HG02798 (cell line): ENCODE measurements around the gene ZFHX3.

Source experiments
- ATAC-seq: cut with Tn5 transposase; IDR thresholded peaks from one replicate; pipeline ENCODE4 v1.9.1; 2021; ENCODE audit warnings: mild to moderate bottlenecking; ENCODE audit not compliant: unreplicated experiment, poor library complexity

The ZFHX3 gene

DNA sequence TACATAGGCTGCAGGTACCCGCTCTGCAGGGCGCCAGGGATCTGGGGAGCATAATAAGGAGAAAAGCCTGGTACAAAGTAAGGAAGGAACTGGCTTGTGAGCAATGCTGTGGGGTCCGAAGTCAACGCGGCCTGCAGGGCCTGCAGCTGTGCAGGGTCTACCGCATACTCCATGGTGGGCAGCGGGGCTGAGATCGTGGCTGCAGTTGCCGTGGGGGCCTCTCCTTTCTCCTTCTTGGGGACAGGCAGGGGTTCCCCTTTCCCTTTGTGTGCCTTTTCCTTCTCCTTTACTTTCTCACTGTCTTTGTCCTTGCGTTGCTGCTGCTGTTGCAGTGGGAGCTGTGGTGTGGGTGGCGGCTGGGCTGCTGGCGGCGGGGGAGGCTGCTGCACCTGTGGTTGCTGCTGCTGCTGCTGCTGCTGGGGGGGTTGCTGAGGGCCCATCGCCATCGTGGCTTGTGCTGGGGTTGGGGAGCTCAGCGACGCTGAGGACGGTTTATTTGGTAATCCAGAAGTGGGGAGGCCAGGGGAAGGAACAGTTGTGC is 259.6 kb downstream of the ZFHX3 start:
- ATAC-seq, result no peak

DNA sequence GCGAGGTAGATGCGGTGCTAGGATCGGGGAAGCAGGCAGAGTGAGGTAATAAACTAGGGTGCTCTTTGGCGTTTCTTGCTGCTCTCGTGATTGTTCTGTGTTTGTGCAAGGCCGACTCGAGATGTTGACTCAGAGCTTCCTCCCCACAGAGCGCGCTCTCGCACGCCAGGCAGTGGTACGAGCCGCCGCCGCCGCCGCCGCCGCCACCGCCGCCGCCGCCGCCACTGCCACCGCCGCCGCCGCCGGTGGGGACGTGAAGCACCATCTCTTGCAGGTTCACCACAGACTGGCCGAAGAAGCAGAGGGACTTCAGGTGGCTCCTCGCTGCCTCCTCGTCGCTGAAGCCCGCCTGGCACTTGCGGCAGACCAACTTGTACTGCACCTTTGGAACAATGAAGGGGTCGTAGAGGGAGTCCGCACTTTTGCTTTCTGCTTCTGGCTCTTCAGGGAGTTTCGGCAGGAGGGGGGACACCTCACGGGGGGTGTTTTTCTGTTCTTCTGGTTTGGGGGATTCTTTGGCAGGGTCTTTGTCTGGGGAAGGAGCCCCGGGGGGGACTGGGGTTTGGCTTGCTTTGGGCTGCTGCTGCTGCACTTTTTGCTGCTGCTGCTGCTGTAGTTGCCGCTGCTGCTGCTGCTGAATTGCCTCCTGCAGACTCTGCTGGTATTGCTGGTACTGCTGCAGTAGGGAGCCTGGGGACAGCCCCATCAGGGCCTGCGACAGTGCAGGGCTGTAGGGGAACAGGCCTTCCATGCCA is 260.2 kb downstream of the ZFHX3 start:
- ATAC-seq, result peak; percentile 86

DNA sequence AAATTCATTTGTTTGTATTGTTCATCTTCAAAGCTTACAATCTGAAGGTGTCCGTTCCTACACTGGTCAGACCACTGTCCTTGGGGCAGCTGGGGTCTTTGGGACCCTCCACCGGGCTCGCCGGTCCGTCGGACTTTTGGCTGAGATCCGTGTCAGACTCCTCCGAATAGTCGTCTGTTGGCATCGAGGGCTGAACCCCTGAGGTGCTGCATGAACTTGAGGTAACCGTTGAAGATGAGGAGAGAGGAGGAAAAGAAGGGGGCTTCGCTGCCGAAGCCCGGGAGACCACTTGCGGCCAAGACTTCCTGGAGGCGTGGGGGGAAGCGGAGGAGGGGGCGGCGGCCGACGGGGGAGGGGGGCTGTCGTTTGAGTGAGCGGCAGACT is 260.8 kb downstream of the ZFHX3 start:
- ATAC-seq, result no peak

DNA sequence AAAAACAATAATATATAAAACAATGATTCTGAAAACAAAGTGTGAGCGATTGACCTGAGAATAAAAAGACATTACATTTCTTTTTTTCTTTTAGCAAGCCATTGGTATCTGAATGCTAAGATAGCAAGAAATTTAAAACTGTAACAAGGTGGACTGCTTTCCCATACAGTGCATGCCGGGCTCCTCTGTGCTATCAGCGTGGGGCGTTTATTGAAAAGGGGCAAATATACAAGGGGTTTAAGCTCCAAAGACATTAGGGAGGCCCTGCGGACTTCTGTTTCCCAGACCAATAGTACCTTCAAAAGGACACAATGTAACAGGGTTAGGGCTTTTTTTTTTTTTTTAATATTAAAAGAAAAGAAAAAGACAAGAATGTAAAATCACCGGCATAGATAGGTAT is 261.3 kb downstream of the ZFHX3 start:
- no peak for ATAC-seq

DNA sequence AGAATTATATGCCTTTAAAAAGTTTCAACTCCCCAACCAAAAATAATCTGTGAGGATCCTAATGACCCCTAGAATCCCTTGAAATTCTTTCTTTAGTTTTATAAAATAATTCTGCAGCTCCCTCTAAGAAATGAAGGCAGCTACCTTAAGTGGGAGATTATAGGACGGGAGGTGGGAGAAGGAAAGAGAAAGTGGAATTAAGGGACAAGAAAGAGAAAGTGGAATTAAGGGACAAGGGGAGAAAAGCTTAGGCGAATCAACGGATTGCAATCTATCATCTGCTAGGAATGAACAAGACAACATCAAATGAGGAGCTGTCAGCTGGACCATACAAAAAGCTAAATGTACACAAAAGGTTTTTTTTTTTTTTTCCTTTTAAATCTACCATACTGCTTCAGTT is 262.0 kb downstream of the ZFHX3 start:
- ATAC-seq, result no peak

DNA sequence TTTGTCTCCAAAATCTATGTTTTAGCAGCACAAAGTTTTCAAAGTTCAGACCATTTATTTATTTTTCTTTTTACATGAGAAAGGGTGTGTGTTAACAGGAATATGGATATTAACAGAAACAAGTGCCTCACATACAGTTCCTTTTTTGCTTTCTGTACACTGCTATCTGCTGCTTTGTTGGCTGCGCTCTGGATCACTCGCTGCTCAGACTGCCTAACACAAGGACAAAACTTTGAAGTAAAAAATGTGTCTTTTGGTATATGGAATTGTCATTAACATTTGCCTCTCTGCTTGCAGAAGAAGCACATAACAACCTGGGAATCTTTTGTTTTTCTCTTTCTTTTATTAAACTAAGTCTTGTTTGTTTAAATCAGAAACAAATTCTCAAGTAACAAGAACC is 262.8 kb downstream of the ZFHX3 start:
- ATAC-seq, result no peak

DNA sequence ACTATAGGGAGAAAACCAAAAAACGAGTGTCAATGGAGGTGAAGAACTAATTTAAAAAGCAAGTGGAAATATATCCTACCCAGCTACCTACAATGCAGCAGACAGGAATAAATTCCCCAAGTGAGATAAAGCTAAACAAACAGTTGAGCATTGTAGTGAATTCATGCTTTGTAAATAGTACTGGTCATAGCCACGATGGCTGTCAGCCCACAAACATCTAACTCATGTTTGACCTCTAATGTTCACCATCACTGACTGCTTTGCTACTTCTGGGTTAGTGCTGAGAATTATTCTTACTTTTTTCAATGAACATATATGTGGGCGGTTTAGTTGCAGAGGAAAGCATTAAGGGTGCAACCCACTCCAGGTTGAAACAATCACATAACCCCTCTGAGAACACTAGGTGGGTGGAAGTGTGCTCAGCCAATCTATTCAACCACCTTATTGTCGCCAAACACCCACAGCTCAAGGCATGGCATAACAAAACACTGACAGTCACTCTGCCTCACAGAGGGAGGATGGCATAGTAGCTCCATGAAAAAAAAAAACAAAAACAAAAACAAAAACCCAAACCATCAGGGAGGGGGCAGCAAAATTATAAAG is 264.1 kb downstream of the ZFHX3 start:
- ATAC-seq, result no peak

DNA sequence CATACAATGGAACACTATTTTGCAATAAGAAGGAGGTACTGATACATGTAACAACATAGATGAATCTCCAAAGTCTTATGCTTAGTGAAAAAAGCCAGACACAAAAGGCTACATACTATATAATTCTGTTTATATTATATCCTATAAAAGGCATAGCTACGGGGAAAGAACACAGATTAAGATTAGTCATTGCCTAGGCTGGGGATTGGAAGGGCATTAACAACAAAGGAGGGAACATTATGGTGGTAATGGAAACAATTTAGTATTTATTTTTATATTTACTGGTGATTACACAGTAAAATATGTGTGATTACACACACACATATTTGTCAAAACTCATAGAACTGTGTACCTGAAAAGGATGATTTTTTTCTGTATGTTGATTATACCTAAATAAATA is 278.1 kb downstream of the ZFHX3 start:
- ATAC-seq, result no peak

DNA sequence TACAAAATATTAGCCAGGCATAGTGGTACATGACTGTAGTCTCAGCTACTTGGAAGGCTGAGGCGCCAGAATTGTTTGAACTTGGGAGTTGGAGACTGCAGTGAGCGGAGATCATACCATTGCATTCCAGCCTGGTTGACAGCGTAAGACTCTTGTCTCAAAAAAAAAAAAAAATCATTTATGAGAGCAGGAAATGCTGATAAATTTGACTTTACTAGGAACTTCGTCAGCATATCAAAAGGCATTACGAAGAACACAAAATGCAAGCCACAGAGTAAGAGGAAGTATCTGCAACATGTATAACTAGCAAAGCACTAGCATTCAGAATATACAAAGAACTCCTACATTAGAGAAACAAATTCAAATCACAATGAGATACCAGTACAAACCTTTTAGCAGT is 279.3 kb downstream of the ZFHX3 start:
- no peak for ATAC-seq

DNA sequence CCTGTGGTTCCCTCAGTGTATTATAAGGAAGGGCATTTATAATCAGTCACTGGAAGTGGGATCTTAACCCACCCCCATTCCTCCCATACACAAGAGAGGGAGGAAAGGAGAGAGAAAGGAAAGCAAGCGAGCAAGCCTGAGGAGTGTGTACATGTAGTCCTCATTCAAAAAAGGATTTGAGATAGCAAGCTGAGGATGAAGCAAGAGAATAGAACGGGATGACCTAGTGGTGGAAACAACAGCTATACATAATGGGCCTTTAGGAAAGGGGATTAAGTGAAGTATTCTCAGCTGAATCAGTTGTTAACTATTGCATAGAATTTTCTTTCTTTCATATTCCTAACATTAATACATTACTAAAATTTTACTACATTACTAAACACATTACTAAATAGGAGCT is 281.4 kb downstream of the ZFHX3 start:
- ATAC-seq, result no peak

DNA sequence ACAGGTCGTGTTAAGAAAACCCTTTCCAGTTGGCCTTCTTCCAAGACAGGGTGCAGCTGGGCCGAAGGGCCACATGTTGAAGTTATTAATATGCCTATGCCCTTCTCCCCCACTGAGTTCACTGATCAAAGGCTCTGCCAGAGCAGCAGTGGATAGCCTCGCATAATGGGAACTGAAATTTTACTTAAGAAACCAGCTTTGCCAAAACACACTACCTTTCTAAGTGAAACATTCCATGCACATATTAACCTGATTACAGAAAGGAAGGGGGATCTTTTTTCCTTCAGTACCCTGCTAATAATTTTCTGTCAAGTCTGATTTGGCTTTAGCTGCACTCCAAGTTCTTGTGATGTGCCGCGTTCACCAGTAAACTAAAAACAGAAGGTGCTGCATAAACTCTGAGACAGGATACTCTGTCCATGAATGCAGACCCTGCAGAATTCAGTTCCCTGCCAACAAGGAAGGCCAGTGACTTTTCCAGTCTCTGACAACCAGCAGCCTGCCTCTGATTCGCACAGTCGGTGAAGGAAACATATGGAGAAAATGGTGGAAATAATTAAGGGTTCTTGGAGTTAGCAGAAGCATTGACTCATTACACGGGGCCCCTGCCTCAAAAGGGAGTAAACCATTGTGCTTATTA is 283.8 kb downstream of the ZFHX3 start:
- no peak for ATAC-seq

DNA sequence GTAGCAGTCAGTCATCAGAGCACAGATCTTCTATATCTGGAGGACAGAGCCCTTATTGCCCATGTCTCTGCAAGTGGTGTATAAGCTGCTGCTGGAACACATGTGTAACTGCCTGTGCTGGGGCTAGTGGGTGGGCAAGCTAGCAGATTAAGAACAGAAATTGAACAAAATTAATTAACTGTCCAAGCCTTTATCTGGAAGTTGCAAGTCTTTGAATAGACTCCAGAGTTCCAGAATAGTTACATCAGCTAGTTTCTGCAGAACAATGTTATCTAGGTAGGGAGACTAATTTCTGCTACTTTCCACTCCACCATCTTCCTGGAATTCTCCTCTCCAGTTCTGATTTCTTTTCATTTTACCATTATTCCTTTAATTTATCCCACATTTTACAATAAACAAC is 287.3 kb downstream of the ZFHX3 start:
- no peak for ATAC-seq

DNA sequence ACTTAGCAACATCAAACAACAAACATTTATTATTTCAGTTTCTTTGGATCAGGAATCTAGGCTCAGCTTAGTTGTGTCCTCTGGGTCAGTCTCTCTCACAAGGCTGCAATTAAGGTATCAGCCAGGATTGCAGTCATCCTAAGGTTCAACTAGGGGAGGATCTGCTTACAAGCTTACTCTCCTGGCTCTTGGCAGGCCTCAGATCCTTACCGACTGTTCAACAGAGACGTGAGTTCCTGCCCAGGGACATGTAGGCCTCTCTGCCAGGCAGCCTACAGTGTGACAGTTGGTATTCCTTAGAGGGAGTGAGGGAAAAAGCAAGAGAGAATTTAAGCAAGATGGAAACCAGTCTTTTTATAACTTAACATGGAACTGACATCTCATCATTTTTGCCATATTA is 294.0 kb downstream of the ZFHX3 start:
- no peak for ATAC-seq

DNA sequence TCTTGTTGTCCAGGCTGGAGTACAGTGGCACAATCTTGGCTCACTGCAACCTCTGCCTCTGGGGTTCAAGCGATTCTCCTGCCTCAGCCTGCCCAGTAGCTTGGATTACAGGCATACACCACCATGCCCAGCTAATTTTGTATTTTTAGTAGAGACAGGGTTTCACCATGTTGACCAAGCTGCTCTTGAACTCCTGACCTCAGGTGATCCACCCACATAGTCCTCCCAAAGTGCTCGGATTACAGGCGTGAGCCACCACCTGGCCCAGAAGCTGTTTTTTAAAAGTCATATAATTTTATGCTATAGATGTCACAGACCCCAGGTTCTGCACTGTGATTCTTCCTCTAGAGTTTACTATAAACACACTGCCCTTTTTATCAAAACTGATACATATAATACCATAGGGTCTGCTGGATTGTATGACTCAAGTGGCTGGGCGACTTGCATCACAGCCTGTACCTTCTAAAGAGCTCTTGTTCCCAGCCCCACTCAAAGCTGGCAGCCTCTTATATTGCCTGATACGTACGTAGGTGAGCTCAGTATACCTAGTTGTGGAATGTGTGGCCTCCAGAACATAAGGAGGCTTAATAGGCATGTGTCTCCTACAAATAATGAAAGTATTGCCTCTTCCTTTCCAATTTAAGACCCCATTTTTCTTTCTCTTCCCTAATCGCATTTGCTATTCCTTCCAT is 295.8 kb downstream of the ZFHX3 start:
- no peak for ATAC-seq

DNA sequence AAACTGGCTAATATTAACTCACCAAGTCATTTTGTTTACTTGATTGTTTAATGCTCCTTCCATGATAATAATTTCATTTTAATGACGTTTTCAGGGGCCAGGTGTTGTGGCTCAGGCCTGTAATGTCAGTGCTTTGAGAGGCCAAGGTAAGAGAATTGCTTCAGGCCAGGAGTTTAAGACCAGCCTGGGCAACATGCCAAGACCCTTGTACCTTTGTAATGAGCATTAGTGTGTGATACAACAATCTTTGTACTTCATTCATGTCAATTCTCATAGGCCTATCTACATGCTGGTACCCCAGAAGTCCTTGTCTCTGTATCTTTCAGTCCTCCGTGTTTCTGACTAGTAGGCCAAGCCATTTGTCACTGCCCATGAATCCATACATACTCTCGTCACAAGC is 296.9 kb downstream of the ZFHX3 start:
- ATAC-seq, result no peak

DNA sequence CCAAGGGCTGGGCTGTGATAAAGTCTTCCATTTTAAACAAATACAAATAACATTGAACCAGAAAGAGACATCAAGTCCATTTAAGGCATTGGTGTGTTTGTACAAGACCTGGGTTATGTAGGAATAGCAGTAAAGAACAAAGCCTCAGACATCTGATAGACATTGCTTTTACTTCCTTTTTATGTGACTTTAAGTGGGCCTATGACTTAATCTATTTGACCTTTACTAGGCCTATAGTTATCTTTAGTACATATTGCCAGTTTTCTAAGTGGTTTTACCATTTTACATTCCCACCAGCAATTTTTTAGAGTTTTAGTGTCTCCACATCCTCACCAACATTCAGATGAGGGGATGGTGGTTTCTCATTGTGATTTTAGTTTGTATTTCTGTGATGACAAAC is 298.8 kb downstream of the ZFHX3 start:
- ATAC-seq, result no peak

DNA sequence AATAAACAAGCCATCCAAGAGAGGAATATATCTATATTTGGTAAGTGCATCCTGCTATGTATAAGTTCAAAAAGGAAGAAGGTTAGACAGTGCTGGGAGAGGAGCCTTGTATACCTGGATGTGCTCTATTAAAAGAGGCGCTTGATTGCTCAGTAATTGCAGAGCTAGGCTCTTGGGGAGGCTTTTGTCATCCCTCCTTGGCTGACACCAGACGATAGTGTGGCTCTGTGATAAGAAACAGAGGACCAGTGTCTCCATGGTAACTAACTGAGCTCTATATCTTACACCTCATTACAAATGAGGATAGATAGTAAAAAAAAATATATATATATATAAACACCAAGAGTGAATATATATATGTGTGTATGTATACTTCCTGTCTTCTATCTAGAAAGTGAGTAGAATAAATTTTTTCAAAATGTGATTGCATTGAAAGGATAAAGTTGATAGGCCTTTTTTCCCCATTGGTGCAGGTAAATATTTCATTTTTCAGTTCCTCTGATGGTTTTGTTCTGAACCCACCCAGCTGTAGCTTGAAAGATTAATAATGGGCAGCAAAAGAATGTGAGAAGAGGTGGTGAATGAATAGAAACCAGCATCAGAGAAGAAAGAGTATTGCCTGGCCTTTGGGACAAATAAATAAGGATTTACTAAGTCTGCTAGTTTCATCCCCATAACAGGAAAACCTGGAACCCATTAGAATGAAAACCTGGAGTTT is 303.7 kb downstream of the ZFHX3 start:
- ATAC-seq, result no peak

DNA sequence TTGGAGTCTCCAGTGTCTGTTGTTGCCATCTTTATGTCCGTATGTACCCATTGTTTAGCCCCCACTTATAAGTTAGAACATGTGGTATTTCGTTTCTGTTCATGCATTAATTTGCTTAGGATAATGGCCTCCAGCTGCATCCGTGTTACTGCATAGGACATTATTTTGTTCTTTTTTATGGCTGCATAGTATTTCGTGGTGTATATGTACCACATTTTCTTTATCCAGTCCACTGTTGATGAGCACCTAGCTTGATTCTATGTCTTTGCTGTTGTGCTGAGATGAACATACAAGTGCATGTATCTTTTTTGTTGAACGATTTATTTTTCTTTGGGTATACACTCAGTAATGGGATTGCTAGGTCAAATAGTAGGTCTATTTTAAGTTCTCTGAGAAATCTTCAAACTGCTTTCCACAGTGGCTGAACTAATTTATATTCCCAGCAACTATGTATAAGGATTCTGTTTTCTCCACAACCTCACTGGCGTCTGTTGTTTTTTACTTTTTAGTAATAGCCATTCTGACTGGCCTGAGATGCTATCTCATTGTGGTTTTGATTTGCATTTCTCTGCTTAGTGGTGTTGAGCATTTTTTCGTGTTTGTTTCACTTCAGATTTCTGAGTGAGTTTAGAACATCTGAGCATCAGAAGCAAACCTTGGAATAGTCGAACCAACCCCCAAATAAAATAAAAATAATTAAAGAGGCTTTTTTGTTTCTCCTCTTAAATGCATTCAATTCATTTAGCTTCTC is 304.7 kb downstream of the ZFHX3 start:
- peak; percentile 90 for ATAC-seq

DNA sequence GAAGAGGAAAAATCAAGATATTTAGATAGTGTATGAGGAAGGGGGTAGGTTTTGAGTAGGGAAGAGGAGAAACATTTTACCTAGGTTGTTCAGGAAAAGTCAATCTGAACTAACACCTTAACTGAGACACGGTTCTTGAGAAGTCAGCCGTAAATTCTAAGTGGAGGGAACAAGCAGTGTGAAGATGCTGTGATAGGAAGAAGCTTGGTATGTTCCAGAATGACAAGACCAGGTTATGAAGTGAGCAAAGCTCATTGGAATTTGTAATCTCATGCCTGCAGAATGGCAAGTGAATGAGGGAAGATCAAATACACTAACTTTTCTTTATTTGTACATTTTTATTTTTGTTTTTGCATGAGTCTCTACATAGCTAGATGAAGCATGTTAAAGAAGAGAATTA is 307.6 kb downstream of the ZFHX3 start:
- ATAC-seq, result no peak

DNA sequence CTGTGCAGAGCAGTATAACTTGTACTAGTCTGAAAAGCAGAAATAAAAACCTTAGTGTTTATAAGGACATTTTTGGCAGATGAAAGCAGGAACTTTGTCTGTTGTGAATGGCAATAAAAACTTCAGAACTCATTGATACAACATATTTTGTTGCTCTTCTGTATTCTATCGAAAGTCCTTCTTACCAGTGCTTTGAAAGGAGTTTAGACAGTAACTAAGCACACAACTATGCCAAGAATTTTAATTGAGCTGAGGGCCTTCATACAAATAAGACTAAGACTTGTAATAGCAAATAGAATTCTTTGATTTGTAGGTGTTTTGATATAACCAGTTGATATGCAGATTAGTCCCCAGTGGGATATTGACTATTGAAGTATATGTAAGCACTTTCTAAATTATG is 308.4 kb downstream of the ZFHX3 start:
- no peak for ATAC-seq
